NCI-H510A treated with DMSO at 0.1 percent for 48 hours (cell line): Measurements from ENCODE around the gene STRAP.
A peak's percentile ranks its signal among the peaks of the same experiment; 100 is the strongest.
"Not testable (repeated sequence)": the region's sequence is repeated elsewhere in the genome, so short reads cannot be mapped to it uniquely, and the experiment has no call there.

ENCODE experiments used
- DNase-seq: peaks from one replicate; lab custom pipeline; 2025; lab: John Stamatoyannopoulos, UW

The STRAP gene

GRCh38 chr12:15873556-15873955 lies 8.6 kb upstream of the STRAP start:
- no peak for DNase-seq

GRCh38 chr12:15874556-15875145 lies 7.5 kb upstream of the STRAP start:
- not testable (repeated sequence) for DNase-seq

GRCh38 chr12:15875863-15876262 lies 6.3 kb upstream of the STRAP start:
- DNase-seq = no peak

- no peak for DNase-seq
Observed at GRCh38 chr12:15879413-15879812, 2.8 kb upstream of the STRAP start.

GRCh38 chr12:15880721-15881120 lies 1.5 kb upstream of the STRAP start:
- peak; percentile 60 for DNase-seq

GRCh38 chr12:15883536-15883935 lies 1.3 kb downstream of the STRAP start:
- DNase-seq = no peak

GRCh38 chr12:15886372-15887042 lies 4.3 kb downstream of the STRAP start:
- no peak for DNase-seq

GRCh38 chr12:15887043-15887817 lies 5.0 kb downstream of the STRAP start:
- DNase-seq = no peak

GRCh38 chr12:15892645-15893259 lies 10.6 kb downstream of the STRAP start:
- DNase-seq = no peak

GRCh38 chr12:15893260-15893659 lies 11.1 kb downstream of the STRAP start:
- DNase-seq = no peak

GRCh38 chr12:15896867-15897266 lies 14.7 kb downstream of the STRAP start:
- DNase-seq = no peak

GRCh38 chr12:15897433-15897832 lies 15.2 kb downstream of the STRAP start:
- DNase-seq = no peak

- peak; percentile 39 for DNase-seq
Observed at GRCh38 chr12:15899282-15899870, 17.2 kb downstream of the STRAP start.

- DNase-seq = no peak
Observed at GRCh38 chr12:15904378-15904920, 22.3 kb downstream of the STRAP start.

GRCh38 chr12:15910468-15910863 lies 28.3 kb downstream of the STRAP start:
- DNase-seq = no peak

GRCh38 chr12:15910864-15911721 lies 28.9 kb downstream of the STRAP start, which contains the start of gene DERA:
TSS of gene DERA (plus strand) at chr12:15911332. CDS start at chr12:15911384, 52 bp downstream.
- DNase-seq = peak; percentile 90

GRCh38 chr12:15911931-15912330 lies 29.7 kb downstream of the STRAP start:
- not testable (repeated sequence) for DNase-seq

- DNase-seq = not testable (repeated sequence)
Observed at GRCh38 chr12:15914131-15914530, 31.9 kb downstream of the STRAP start.

GRCh38 chr12:15918066-15918465 lies 35.9 kb downstream of the STRAP start:
- no peak for DNase-seq

- no peak for DNase-seq
Observed at GRCh38 chr12:15919418-15919817, 37.2 kb downstream of the STRAP start.

- DNase-seq = no peak
Observed at GRCh38 chr12:15924956-15925355, 42.8 kb downstream of the STRAP start.
